ES-I3 (cell line): Measurements from ENCODE around the gene MYO3B.

ENCODE experiments used
- H3K36me3 ChIP-seq: 2 replicates; pipeline ENCODE4 v1.6.1; 2013; ENCODE audit warnings: mild to moderate bottlenecking, low read length, control low read depth, moderate library complexity; ENCODE audit not compliant: insufficient read depth
- H3K4me1 ChIP-seq: 2 replicates; pipeline ENCODE4 v1.6.1; 2013; ENCODE audit warnings: mild to moderate bottlenecking, control low read depth, low read length; ENCODE audit not compliant: insufficient read depth
- H3K9ac ChIP-seq: 2 replicates; pipeline ENCODE4 v1.6.1; 2013; ENCODE audit warnings: low read depth, mild to moderate bottlenecking, low read length, moderate library complexity
- H3K9me3 ChIP-seq: 2 replicates; pipeline ENCODE4 v1.6.1; 2013; ENCODE audit warnings: mild to moderate bottlenecking, low read length, moderate library complexity; ENCODE audit not compliant: control insufficient read depth, insufficient read depth

The MYO3B gene

GRCh38 chr2:170571612-170572011 is 393.7 kb downstream of the MYO3B start:
- no peak overlapping the region for H3K9ac ChIP-seq
- no peaks in the 10 kb centered on the region for H3K36me3 ChIP-seq
- no peaks in the 10 kb centered on the region for H3K9me3 ChIP-seq
- peaks cover 5% of the 10 kb centered on the region; the same call in 1 of the 2 replicates for H3K4me1 ChIP-seq

GRCh38 chr2:170573671-170574070 is 395.7 kb downstream of the MYO3B start:
- no peak overlapping the region for H3K9ac ChIP-seq
- peaks cover 5% of the 10 kb centered on the region; the same call in 1 of the 2 replicates for H3K4me1 ChIP-seq
- no peaks in the 10 kb centered on the region for H3K36me3 ChIP-seq
- no peaks in the 10 kb centered on the region for H3K9me3 ChIP-seq

- Histone ChIP-seq H3K9ac (no peak overlapping the region), H3K9me3 (no peaks in the 10 kb centered on the region), H3K36me3 (no peaks in the 10 kb centered on the region), H3K4me1 (peaks cover 5% of the 10 kb centered on the region; the same call in 1 of the 2 replicates)
Observed at GRCh38 chr2:170576296-170576695, 398.3 kb downstream of the MYO3B start.

GRCh38 chr2:170577356-170577755 is 399.4 kb downstream of the MYO3B start:
- Histone ChIP-seq H3K9me3 (no peaks in the 10 kb centered on the region), H3K36me3 (no peaks in the 10 kb centered on the region), H3K9ac (no peak overlapping the region), H3K4me1 (peaks cover 11% of the 10 kb centered on the region)

- Histone ChIP-seq H3K4me1 (peaks cover 12% of the 10 kb centered on the region), H3K9ac (no peak overlapping the region), H3K36me3 (no peaks in the 10 kb centered on the region), H3K9me3 (no peaks in the 10 kb centered on the region)
Observed at GRCh38 chr2:170578606-170579005, 400.7 kb downstream of the MYO3B start.

GRCh38 chr2:170579511-170579910 is 401.6 kb downstream of the MYO3B start:
- H3K9me3 ChIP-seq = no peaks in the 10 kb centered on the region
- H3K9ac ChIP-seq = no peak overlapping the region
- no peaks in the 10 kb centered on the region for H3K36me3 ChIP-seq
- peaks cover 8% of the 10 kb centered on the region; the same call in 1 of the 2 replicates for H3K4me1 ChIP-seq

- no peak overlapping the region for H3K9ac ChIP-seq
- no peaks in the 10 kb centered on the region for H3K36me3 ChIP-seq
- H3K9me3 ChIP-seq = no peaks in the 10 kb centered on the region
- H3K4me1 ChIP-seq = peaks cover 8% of the 10 kb centered on the region; the same call in 1 of the 2 replicates
Observed at GRCh38 chr2:170582313-170582712, 404.4 kb downstream of the MYO3B start.

GRCh38 chr2:170582751-170583463 is 405.0 kb downstream of the MYO3B start:
- H3K9ac ChIP-seq = no peak overlapping the region

GRCh38 chr2:170585067-170585466 is 407.1 kb downstream of the MYO3B start:
- Histone ChIP-seq H3K4me1 (peaks cover 8% of the 10 kb centered on the region; the same call in 1 of the 2 replicates), H3K9me3 (no peaks in the 10 kb centered on the region), H3K9ac (no peak overlapping the region), H3K36me3 (no peaks in the 10 kb centered on the region)

More at GRCh38 chr2:170582751-170583463, 405.0 kb downstream of the MYO3B start:
- H3K36me3 ChIP-seq = no peaks in the 10 kb centered on the region
- no peaks in the 10 kb centered on the region for H3K9me3 ChIP-seq
- peaks cover 8% of the 10 kb centered on the region; the same call in 1 of the 2 replicates for H3K4me1 ChIP-seq

- no peak overlapping the region for H3K9ac ChIP-seq
- H3K4me1 ChIP-seq = peaks cover 8% of the 10 kb centered on the region; the same call in 1 of the 2 replicates
- H3K36me3 ChIP-seq = no peaks in the 10 kb centered on the region
- H3K9me3 ChIP-seq = no peaks in the 10 kb centered on the region
Observed at GRCh38 chr2:170586571-170587095, 408.7 kb downstream of the MYO3B start.

- Histone ChIP-seq H3K36me3 (no peaks in the 10 kb centered on the region), H3K9me3 (no peaks in the 10 kb centered on the region), H3K4me1 (peaks cover 4% of the 10 kb centered on the region; the same call in 1 of the 2 replicates), H3K9ac (no peak overlapping the region)
Observed at GRCh38 chr2:170587117-170587516, 409.2 kb downstream of the MYO3B start.

GRCh38 chr2:170587922-170588321 is 410.0 kb downstream of the MYO3B start:
- Histone ChIP-seq H3K9me3 (no peaks in the 10 kb centered on the region), H3K4me1 (no peaks in the 10 kb centered on the region), H3K36me3 (no peaks in the 10 kb centered on the region), H3K9ac (no peak overlapping the region)

- Histone ChIP-seq H3K9ac (no peak overlapping the region), H3K4me1 (no peaks in the 10 kb centered on the region), H3K9me3 (no peaks in the 10 kb centered on the region), H3K36me3 (no peaks in the 10 kb centered on the region)
Observed at GRCh38 chr2:170588729-170589128, 410.8 kb downstream of the MYO3B start.

GRCh38 chr2:170596576-170596975 is 418.6 kb downstream of the MYO3B start:
- Histone ChIP-seq H3K4me1 (no peaks in the 10 kb centered on the region), H3K9me3 (peaks cover 4% of the 10 kb centered on the region; the same call in 1 of the 2 replicates), H3K36me3 (no peaks in the 10 kb centered on the region), H3K9ac (no peak overlapping the region)

GRCh38 chr2:170598067-170598395 is 420.1 kb downstream of the MYO3B start:
- H3K4me1 ChIP-seq = no peaks in the 10 kb centered on the region
- H3K36me3 ChIP-seq = no peaks in the 10 kb centered on the region
- peaks cover 4% of the 10 kb centered on the region; the same call in 1 of the 2 replicates for H3K9me3 ChIP-seq
- H3K9ac ChIP-seq = no peak overlapping the region
